MG63 (cell line): Measurements from ENCODE around the gene FRY. TPM values are rescaled to one million over a fixed set of nuclear protein-coding genes. Genes with fewer than 3 reads are reported as not detected.

ENCODE experiments used
- DNase-seq: peaks from one replicate; pipeline ENCODE4 v3.0.0-alpha.2; 2020
- H3K27me3 ChIP-seq: fragments of 250-450 bp; sonication (Bioruptor Pico); 2 replicates; pipeline ENCODE4 v1.5.1; 2020; ENCODE audit warnings: mild to moderate bottlenecking, moderate library complexity
- H3K36me3 ChIP-seq: fragments of 250-450 bp; sonication (Bioruptor Pico); 2 replicates; pipeline ENCODE4 v1.5.1; 2020; ENCODE audit warnings: mild to moderate bottlenecking, moderate library complexity
- H3K4me3 ChIP-seq: fragments of 250-450 bp; sonication (Bioruptor Pico); 2 replicates; pipeline ENCODE4 v1.5.1; 2020; ENCODE audit warnings: mild to moderate bottlenecking, moderate library complexity
- H3K9me3 ChIP-seq: fragments of 250-450 bp; sonication (Bioruptor Pico); 2 replicates; pipeline ENCODE4 v1.5.1; 2020; ENCODE audit warnings: mild to moderate bottlenecking, moderate library complexity
- total RNA-seq: library from RNA; depleted of rRNA; stranded (reverse); fragments of >200 nt; shearing (Covaris generic); gene quantifications from 2 replicates; pipeline ENCODE4 v1.2.3, GENCODE V29; 2014; ENCODE audit warnings: low replicate concordance

Gene FRY
- total RNA-seq, 1 experiment from 2014 or later: 0.79 TPM

DNA sequence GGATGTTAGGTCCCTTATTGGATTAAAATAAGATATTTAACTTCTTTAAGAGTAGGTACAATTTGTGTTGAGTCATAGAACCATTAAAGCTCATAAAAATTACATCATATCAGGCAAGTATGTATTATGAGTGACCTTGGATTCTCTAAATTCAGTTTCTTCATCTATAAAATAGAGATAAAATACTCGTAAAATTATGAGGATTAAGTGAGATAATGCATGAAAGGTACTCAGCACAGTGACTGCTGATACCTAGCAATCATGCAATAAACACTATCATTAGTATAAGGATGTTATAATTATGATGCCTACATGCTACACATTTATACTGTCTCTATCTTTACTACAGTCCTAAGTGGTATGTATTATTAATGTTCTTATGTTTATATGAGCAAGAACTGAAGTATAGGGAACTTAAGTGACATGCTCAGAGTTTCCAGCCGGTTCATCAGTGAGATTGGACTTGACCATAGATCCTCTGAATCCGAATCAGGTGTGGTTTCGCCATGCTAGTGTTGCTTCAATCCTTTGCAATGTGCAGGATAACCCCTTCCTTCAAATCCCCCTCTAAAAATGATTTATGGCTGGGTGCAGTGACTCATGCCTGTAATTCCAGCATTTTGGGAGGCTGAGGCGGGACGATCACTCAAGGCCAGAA, 22.9 kb upstream of the FRY start:
- no peaks in the 10 kb centered on the region for H3K27me3 ChIP-seq
- no peaks in the 10 kb centered on the region for H3K9me3 ChIP-seq
- no peak overlapping the region for H3K4me3 ChIP-seq
- H3K36me3 ChIP-seq: no peaks in the 10 kb centered on the region
- no peak for DNase-seq

DNA sequence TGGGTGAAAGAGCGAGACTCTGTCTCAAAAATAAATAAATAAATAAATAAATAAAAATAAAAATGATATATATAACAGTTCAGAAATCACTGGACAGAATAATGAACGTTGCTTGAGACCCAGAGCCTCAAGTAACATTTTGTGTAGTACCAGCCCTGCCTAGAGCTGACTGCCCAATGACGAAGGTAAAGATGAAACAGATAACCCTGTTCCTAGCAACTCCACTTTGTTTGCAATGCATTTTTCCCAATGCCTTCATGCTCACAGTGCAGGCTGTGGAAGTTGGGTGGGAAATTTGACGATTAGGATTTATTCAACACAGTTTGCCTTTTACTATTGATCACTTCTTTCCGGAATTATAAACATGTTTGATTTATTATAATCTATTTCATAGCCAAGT, 22.2 kb upstream of the FRY start:
- Histone ChIP-seq H3K4me3 (no peak overlapping the region), H3K36me3 (no peaks in the 10 kb centered on the region), H3K9me3 (no peaks in the 10 kb centered on the region), H3K27me3 (no peaks in the 10 kb centered on the region)
- no peak for DNase-seq

DNA sequence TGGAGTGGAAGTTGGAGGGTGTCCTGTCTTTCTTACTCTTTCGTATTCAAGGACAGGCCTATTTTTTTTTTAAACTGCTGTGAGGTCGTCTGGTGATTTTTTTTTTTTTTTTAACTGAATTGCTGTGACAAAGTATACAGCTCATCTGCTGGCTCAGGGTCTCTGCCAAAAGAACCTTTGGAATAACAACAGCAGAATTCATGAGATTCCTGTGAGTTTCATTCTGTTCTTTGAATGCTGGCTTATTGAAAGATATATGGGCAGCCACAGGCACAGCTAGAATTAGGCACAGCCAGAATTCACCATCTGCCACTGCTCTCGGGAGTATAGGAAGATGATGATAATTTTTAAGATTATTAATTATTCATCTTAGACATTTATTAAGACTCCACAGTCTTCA, 21.4 kb upstream of the FRY start:
- Histone ChIP-seq H3K27me3 (no peaks in the 10 kb centered on the region), H3K9me3 (no peaks in the 10 kb centered on the region), H3K4me3 (no peak overlapping the region), H3K36me3 (no peaks in the 10 kb centered on the region)
- DNase-seq: no peak

DNA sequence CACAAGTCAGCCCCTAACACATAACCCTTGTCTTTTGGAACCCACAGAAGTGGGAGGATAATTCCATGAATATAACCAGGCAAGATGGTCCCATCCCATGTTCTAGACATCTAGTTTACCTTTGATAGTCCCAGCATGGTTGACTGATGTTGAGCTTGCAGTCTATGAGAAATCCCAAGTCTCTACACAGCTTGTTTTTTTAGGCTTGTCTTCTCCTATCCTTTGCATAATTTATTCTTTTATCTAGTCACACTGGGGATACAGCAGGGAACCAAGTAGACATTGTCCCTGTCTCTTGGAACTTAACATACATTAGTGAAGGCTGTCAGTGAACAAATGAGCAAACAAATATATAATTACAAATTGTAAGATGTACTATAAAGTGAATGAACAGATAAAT, 19.6 kb upstream of the FRY start:
- DNase-seq: no peak
- H3K27me3 ChIP-seq: no peaks in the 10 kb centered on the region
- no peaks in the 10 kb centered on the region for H3K36me3 ChIP-seq
- H3K4me3 ChIP-seq: no peak overlapping the region
- no peaks in the 10 kb centered on the region for H3K9me3 ChIP-seq

DNA sequence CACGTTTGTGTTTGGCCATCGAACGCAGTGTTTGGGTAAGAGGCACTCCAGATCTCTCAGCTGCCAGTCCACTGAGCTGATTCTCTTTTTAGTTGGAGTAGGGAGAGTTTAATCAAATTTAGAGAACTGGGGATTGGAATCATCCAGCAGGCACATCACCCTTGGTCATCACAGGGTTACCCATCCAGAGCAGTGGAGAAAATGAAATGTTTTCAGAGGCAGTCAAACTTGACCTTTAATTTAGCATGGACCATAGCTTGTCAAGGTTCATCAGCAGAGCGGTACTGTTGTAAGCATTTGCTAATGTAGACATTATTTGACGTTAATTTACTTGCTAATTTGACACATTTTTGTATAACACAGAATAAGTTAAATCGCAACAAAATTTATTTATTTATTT, 18.4 kb upstream of the FRY start:
- Histone ChIP-seq H3K36me3 (no peaks in the 10 kb centered on the region), H3K27me3 (no peaks in the 10 kb centered on the region), H3K4me3 (no peak overlapping the region), H3K9me3 (no peaks in the 10 kb centered on the region)
- no peak for DNase-seq

DNA sequence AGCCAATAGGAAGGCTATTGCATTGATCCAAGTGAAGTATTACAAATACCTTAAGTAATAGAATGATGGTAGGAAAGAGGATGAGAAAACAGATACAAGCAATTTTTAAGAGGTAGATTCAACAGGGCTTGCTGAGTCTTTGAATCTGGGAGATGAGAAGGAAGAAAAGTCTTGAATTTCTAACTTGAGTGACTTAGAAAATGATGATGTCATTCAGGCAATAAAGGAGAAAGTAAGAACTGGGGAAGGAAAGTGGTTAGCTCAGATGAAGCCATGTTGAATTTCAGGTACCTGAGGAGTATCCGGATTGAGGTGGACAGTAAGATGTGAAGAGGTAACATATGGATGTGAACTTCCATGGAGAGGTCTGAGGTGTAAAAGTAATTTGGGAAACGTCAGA, 15.5 kb upstream of the FRY start:
- Histone ChIP-seq H3K27me3 (no peaks in the 10 kb centered on the region), H3K4me3 (no peak overlapping the region), H3K9me3 (no peaks in the 10 kb centered on the region), H3K36me3 (no peaks in the 10 kb centered on the region)
- no peak for DNase-seq

DNA sequence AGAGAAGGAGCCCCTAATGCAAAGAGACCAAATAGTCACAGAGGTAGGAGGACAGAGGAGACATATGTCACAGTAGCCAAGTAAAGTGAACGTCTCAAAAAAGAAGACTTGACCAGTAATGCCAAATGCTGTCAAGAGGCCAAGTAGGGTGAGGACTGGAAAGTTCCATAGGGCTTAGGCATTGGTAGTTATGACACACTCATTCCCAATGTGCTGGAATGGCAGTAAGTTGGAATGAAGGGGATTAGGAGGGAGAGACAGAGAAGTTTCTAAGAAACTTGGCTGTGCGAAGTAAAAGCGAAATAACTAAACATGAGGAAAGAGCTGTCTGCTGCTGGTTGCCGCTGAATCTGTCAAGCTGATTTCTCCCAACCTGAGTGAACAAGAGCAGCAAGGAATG, 14.9 kb upstream of the FRY start:
- Histone ChIP-seq H3K4me3 (no peak overlapping the region), H3K27me3 (no peaks in the 10 kb centered on the region), H3K36me3 (no peaks in the 10 kb centered on the region), H3K9me3 (no peaks in the 10 kb centered on the region)
- no peak for DNase-seq

DNA sequence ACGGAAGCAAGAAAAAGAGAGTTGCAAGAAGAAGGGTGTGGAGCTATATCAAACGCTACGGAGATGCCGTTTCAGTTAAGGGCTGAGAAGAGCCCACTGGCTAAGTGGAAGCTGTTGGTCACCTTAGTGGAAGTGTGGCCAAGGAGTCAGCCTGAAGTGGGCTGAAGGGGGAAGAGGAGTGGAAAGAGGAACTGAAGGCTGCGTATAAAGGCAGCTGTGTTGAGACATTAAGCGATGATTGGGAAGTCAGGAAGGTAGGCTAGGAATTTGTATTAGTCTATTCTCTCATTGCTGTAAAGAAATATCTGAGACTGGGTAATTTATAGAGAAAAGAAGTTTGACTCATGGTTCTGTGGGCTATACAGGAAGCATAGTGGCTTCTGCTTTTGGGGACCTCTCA, 14.1 kb upstream of the FRY start:
- no peaks in the 10 kb centered on the region for H3K27me3 ChIP-seq
- H3K4me3 ChIP-seq: no peak overlapping the region

DNA sequence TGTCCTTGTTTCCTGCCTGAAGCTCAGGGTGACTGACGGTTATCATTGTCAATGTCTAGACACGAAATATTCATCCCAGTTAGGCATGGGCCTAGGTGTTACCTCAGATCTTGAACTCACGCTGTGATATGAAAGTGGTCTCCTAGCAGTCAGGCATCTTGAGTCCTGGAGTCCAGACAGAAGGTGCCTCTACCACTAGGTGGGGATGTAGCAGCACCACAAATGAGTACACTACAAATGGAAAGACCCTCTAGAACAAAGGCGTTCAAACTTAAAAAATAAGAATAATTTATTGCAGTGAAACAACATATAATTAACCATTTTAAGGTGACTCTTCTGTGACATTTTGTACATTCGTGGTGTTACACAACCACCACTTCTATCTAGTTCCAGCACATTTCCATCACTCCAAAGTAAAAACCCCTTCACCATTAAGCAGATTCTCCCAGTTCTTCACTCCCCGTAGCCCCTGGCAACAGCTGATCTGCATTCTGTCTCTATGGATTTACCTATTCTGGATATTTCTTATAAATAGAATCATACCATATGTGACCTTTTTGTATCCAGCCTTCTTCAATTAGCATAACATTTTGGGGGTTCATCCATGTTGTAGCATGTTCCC, 11.9 kb upstream of the FRY start:
- peak; percentile 11 for DNase-seq

More for the DNA sequence above, 14.1 kb upstream of the FRY start:
- DNase-seq: no peak
- Histone ChIP-seq H3K9me3 (no peaks in the 10 kb centered on the region), H3K36me3 (no peaks in the 10 kb centered on the region)

DNA sequence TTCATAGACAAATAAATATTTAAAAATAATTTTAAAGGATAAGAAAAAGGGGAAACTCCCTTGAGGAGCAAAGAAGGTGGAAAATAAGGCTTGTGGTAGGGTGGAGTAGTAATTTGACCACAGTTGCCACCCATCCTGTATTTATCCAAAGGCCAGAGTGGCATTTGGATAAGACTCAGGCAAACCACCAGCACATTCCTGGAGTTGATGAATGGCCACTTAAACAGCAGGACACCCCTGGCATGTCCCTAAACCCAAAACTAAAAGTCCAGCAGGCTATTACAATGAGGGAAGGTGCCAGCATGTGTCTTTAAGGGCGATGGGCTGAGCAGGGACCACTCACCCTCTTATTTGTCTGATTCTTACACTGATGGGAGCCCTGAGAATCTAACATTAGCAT, 9.8 kb upstream of the FRY start:
- Histone ChIP-seq H3K4me3 (no peak overlapping the region), H3K9me3 (no peaks in the 10 kb centered on the region), H3K27me3 (no peaks in the 10 kb centered on the region), H3K36me3 (no peaks in the 10 kb centered on the region)
- no peak for DNase-seq

More for the DNA sequence above, 11.9 kb upstream of the FRY start:
- Histone ChIP-seq H3K4me3 (no peak overlapping the region), H3K27me3 (no peaks in the 10 kb centered on the region), H3K9me3 (no peaks in the 10 kb centered on the region), H3K36me3 (no peaks in the 10 kb centered on the region)

DNA sequence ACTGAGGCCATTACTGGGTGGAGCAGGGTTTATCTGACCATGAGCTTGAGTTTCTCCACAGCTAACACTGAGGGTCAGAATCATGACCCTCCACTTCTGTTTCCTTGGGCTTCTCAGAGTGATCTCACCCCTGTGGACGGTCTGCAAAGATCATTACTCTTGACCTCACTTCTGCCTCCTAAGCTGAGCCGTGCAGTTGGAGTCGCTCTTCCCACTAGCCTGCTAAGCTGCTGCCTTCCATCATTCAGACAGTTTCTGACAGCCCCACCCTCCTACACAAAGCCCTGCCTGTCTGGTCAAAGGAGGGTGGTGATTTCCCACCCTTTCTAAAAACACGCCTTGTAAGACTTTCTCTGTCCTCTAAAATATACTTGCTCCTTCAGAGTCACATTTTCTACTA, 9.3 kb upstream of the FRY start:
- Histone ChIP-seq H3K36me3 (no peaks in the 10 kb centered on the region), H3K27me3 (no peaks in the 10 kb centered on the region), H3K4me3 (no peak overlapping the region), H3K9me3 (no peaks in the 10 kb centered on the region)
- no peak for DNase-seq

DNA sequence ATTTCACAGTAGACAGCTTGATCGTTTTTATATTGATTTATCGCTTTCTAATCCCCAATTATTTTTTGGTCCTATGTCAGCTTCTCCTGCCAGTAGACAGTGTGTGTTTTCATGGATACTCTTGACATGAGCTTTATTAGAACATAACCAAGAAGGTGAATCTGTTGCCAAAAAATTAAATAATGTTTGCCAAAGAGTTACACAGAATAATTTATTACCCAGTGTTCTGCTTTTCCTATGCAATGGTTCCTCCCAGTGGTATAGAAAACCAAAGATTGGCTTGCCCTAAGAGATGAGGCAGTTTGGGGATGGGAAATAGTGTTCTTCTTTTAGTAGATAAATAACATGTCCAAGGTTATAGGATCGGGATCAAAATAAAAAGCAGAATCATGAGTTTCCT, 8.5 kb upstream of the FRY start:
- Histone ChIP-seq H3K4me3 (no peak overlapping the region), H3K27me3 (no peaks in the 10 kb centered on the region), H3K9me3 (no peaks in the 10 kb centered on the region), H3K36me3 (no peaks in the 10 kb centered on the region)
- DNase-seq: no peak

DNA sequence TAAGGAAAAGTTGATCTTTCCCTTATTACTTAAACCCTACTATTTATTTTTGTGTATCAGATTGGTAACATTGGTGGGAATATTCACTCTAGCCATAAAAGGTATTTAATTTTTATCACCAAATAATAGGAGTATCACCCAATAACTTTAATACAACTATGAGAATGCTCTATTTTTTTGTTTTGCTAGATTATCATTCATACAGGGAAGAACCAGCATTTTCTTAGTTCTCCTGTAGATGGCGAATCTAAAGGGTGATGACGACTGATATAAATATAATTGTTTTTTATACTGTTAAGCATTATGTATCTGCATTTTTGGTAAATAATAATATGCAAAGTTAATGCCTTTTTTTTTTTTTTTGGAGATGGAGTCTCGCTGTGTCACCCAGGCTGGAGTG, 7.9 kb upstream of the FRY start:
- H3K9me3 ChIP-seq: no peaks in the 10 kb centered on the region
- no peaks in the 10 kb centered on the region for H3K27me3 ChIP-seq
- no peaks in the 10 kb centered on the region for H3K36me3 ChIP-seq
- DNase-seq: no peak
- H3K4me3 ChIP-seq: no peak overlapping the region

DNA sequence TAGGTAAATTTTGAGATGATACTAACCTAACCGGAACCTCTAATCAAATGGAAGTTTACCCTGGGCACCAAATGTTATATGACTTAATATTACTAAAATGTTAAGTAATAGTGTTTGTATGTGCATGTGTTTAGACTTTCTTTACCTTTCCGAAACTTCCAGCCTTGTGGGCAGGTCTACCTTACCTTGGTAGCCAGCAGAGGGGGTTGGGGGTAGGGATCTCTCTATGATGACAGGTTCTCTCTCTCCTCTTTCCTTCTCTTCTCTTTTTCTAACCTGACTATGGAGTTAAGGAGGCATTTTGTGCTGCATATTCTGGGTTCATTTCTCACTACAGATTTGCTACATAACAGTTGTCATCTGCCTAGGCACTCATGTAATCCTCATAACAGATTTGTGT, 6.8 kb upstream of the FRY start:
- DNase-seq: no peak
- H3K9me3 ChIP-seq: no peaks in the 10 kb centered on the region
- no peaks in the 10 kb centered on the region for H3K27me3 ChIP-seq
- H3K4me3 ChIP-seq: no peak overlapping the region
- H3K36me3 ChIP-seq: no peaks in the 10 kb centered on the region

DNA sequence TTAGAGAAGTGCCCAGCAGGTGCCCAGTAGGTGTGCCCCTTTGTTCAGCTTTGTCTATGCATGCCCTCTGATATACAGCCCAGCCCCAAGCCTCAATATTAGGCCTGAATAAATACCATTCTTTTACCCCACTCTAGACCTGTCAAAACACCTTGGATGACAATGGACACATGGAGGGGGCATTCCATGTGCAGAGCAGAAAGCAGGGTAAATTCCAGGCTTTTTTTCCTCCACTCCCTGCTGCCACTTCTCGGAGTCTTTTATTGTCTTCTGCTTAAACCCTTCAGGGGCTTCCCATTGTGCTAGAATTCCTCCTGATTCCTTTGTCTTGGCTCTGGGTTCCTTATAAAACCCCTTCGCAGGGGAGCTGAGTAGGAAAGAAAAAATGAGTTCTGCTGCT, 5.8 kb upstream of the FRY start:
- DNase-seq: no peak
- H3K27me3 ChIP-seq: no peaks in the 10 kb centered on the region
- H3K9me3 ChIP-seq: no peaks in the 10 kb centered on the region
- H3K4me3 ChIP-seq: no peak overlapping the region
- no peaks in the 10 kb centered on the region for H3K36me3 ChIP-seq

DNA sequence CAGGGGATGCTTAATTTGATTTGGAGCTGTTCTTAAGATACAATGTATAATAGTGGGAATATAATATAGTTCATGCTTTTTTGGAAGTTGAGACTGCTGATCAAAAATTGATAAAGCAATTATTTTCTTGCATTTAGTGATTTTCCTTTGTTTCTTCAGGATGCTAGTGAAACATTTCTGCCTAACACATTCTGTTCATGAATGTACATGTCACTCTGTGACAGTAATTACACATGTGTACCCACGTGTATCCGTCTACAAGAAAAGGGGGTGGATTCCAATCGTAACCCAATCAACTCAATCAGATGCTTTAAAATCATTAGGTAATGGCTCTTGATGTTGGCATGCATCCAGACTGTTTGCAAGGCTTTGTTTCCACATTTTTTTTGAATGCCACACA, 5.0 kb upstream of the FRY start:
- Histone ChIP-seq H3K4me3 (no peak overlapping the region), H3K36me3 (no peaks in the 10 kb centered on the region), H3K27me3 (no peaks in the 10 kb centered on the region), H3K9me3 (no peaks in the 10 kb centered on the region)
- no peak for DNase-seq

DNA sequence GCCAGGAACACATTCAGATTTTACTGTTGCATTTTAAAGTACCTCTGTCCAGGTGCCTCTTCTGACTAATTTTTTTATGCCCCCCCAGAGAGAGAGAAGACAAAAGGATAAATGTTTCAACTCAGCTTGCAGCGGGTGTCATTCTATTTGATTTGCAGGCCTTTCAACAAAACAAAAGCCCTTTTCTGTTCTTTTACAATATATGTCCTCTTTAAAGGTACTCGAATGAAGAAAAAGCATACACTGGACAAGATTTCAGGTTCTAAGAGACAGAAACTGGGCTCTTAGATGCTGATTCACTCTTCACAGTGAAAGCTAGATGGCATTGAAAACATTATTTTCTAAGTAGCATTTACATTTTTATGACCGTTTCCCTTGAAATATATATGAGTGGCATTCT, 2.9 kb upstream of the FRY start:
- Histone ChIP-seq H3K36me3 (no peaks in the 10 kb centered on the region), H3K4me3 (no peak overlapping the region), H3K9me3 (no peaks in the 10 kb centered on the region), H3K27me3 (no peaks in the 10 kb centered on the region)
- DNase-seq: no peak

DNA sequence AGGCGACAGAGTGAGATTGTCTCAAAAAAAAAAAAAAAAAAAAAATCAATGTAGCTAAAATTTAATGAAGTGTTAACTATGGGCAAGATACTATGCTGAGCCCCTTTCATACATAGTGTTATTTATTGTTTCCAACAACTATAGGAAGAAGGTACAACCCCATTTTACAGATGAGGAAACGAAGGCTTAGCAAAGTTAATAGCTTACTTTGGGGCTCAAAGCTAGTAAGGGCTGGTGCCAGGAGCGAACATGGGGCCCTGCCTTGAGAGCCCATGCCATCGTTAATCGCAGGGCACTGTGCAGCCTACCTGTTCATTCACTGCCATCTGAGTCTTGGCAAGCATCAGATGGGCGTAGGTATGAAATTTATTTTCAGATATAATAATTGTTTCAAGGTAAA, 1.9 kb upstream of the FRY start:
- no peak for DNase-seq

More for the DNA sequence above, 1.9 kb upstream of the FRY start:
- H3K36me3 ChIP-seq: no peaks in the 10 kb centered on the region
- H3K27me3 ChIP-seq: no peaks in the 10 kb centered on the region
- H3K9me3 ChIP-seq: no peaks in the 10 kb centered on the region
- H3K4me3 ChIP-seq: no peak overlapping the region
